ENCODE results near the gene HTR3E.
"Not testable (repeated sequence)": the region's sequence is repeated elsewhere in the genome, so short reads cannot be mapped to it uniquely, and the experiment has no call there.

Gene HTR3E, protein sequence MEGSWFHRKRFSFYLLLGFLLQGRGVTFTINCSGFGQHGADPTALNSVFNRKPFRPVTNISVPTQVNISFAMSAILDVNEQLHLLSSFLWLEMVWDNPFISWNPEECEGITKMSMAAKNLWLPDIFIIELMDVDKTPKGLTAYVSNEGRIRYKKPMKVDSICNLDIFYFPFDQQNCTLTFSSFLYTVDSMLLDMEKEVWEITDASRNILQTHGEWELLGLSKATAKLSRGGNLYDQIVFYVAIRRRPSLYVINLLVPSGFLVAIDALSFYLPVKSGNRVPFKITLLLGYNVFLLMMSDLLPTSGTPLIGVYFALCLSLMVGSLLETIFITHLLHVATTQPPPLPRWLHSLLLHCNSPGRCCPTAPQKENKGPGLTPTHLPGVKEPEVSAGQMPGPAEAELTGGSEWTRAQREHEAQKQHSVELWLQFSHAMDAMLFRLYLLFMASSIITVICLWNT

DNA sequence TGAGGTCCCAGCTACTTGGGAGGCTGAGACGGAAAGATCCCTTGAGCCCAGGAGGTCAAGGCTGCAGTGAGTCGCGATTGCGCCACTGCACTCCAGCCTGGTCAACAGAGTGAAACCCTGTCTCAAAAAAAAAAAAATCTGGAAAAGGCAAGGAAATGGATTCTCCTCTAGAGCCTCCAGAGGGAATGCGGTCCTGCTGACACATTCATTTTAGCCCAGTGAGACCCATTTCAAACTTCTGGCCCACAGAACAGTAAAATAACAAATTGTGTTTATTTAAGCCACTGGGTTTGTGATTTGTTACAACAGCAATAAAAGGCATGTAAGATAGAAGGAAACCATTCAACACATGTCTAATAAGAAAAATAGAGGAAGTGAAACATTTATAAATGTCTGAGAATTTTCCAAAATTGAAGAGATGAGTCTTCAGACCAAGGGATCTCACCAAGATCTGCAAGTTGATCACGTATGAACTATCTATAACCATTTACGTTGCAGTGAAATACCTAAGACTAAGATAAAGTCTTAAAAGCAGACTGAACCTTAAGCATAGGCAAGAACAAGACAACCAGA is at the start of gene HTR3E:
HTR3E (plus strand) TSS at position 254 of the 573 bp plus-strand sequence. CDS start 466 bp downstream, outside the sequence.
- no peak for DNase-seq (ENCODE audit: low read depth in 2 of 2)

DNA sequence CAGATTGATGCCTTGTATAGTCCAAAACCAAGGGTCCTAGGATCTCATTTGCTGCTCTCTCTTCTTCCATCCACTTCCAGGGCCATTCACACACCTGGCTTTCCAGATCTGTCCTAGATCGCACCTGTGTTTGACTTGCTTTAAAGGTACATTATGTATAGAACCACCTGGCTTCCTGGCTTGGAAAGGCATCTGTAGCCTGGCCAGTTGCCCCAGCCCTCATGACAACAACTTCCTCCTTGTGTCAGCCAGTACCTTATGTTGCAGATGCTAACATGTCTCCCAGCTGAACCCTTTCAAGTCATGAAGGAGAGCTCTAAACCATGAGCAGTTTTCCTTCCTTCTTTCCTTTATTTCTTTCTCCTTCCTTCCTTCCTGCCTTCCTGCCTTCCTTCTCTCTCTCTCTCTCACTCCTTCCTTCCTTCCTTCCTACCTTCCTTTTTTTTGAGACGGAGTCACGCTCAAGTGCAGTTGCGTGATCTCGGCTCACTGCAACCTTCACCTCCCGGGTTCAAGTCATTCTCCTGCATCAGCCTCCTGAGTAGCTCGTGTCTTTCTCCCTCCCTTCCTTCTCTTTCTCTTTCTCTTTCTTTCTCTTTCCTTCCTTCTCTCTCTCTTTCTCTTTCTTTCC is 46.5 kb upstream of the HTR3E start:
- DNase-seq (ENCODE audit: low read depth in 2 of 2), result no peak

DNA sequence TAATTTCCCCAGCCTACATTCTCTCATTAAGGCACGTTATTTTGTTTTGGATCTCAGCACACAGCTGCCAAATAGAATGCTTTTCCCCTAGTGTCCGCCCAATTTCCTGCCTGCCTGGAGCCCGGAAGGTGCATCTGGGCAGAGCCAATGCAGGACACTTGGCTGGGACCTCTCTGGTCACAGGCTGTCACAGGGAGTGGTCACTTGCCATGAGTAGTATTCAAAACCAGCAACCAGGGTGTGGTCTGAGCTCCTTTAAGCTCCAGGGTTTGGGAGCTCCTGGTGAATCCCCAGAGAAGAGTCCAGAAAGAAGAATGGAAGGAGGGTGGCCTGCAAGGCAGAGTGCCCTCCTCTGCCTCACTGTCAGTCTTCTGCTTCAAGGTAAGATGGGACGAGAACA is 44.1 kb upstream of the HTR3E start, which contains the start of gene HTR3C:
HTR3C (plus strand) TSS at position 281 of the 400 bp plus-strand sequence; CDS start at position 315, 34 bp downstream.
- no peak for DNase-seq (ENCODE audit: low read depth in 2 of 2)

DNA sequence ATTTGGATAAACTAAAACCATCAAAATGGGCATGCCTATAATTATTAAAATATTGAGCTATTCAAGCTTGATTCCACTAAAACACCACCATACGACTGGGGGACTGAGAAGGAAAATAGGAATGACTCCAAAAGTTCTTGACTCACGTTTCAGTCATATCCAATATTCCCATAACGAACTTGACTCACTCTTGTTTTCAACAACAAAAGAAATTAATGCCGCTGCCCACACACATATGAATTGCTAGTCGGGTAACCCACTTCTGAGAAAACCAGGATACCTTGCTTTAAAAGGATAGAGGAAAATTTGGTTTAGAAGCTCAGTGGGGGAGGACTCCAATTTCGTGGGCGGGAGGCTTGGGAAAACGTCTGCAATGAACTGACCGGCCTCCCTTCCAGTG is 38.8 kb upstream of the HTR3E start:
- DNase-seq (ENCODE audit: low read depth in 2 of 2), result peak; percentile 25 to 27

DNA sequence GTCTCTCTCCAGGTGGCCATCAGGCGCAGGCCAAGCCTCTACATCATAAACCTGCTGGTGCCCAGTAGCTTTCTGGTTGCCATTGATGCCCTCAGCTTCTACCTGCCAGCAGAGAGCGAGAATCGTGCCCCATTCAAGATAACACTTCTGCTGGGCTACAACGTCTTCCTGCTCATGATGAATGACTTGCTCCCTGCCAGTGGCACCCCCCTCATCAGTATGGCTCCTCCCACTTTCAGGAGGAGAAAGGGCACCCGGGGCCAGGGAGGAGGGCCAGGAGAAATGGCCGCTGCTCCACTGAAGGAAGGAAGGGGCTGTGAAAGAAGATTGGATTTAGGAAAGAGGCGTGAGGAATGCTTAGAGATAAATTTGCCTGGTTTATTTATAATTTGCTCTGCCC is 37.4 kb upstream of the HTR3E start:
- no peak for DNase-seq (ENCODE audit: low read depth in 2 of 2)

DNA sequence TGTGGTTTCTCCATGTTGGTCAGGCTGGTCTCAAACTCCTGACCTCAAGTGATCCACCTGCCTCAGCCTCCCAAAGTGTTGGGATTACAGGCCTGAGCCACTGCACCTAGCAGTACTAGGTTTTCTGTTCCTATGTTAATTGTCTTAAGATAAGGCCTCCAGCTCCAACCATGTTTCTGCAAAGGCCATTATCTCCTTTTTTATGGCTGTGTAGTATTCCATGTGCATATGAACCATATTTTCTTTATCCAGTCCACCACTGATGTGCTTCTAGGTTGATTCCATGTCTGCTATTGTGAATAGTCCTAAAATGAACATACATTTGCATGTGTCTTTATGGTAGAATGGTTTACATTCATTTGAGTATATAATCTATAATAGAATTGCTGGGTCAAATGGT is 34.2 kb upstream of the HTR3E start:
- DNase-seq (ENCODE audit: low read depth in 2 of 2), result no peak

DNA sequence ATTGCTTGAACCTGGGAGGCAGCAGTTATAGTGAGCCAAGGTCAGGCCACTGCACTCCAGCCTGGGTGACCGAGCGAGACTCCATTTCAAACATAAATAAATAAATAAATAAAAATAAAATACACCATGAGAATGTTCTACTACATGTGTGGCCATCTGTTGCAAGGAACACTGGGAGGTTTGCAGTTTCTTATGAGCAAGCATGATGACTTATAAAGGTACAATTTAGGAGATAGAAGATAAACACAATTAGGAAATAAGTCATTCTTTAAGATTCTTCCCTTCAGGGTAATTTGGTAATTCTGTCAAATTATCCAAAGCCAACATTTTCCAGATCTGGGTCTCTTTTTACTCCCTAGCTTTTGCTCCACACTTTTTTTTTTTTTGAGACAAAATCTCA is 30.7 kb upstream of the HTR3E start:
- no peak for DNase-seq (ENCODE audit: low read depth in 2 of 2)

DNA sequence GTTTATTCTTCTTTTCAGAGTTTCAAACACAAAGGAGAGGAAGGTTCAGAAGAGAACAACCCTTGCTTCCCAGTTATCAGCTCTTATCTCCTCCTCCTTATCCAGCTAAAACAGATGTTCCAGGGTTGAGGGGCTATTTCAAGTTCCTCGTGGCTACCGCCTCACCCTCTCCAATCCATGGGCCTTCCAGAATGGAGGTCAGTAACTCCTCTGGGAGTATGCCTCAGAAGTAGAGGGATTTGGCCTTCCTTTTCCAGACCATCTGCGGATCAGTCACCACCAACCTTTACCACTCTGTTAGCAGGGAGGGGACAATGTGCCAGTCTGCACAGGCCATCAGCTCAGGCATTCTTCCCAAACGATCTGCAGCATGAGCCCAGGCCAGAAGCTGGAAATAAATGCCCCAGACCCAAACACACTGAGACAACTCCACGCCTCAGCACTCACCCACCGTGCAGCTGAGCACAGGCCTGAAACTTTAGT is 29.2 kb upstream of the HTR3E start:
- DNase-seq (ENCODE audit: low read depth in 2 of 2), result no peak

DNA sequence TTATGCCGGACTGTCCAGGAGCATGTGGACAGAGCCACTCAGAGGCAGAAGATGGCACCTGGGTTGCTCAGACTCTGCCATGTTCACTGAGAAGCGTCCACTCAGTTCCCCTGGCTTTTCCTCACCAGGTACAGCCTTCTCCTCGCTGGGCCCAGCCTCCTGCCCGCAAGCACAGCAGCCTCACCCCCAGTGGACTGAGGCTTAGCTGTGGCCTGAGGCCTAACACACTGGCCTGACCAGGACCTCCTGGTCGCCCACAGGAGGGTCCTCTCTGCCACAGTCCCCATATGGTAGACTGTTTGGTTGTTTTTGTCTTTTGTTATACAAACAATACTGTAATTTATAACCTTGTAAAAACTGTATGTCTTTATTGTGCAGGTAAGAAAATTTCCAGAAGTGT is 28.5 kb upstream of the HTR3E start:
- DNase-seq (ENCODE audit: low read depth in 2 of 2), result no peak

DNA sequence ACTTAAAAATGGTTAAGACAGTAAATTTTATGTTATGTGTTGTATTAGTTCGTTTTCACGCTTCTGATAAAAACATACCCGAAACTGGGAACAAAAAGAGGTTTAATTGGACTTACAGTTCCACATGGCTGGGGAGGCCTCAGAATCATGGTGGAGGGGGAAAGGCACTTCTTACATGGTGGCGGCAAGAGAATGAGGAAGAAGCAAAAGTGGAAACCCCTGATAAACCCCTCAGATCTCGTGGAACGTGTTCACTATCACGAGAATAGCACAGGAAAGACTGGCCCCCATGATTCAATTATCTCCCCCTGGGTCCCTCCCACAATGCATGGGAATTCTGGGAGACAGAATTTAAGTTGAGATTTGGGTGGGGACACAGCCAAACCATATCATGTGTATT is 25.7 kb upstream of the HTR3E start:
- DNase-seq (ENCODE audit: low read depth in 2 of 2), result not testable (repeated sequence)

DNA sequence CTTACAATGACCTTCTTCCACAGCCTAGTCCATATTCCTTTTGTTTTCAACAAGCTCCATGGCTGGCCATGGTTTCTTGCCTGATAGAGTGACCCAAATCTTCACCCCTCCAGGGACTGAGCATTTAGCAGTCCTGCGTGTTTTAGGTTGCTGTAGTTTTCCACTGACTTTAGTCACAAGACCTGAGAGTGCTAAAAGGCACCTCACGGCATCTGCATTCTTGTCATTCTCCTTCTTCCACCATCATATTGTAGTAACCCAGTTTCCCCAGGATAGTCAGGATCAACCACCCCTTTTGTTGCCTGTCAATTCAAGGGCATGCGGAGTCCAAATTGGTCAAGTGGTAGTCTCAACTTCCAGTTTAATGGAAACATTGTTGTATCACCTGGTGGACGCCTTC is 23.2 kb upstream of the HTR3E start:
- no peak for DNase-seq (ENCODE audit: low read depth in 2 of 2)

DNA sequence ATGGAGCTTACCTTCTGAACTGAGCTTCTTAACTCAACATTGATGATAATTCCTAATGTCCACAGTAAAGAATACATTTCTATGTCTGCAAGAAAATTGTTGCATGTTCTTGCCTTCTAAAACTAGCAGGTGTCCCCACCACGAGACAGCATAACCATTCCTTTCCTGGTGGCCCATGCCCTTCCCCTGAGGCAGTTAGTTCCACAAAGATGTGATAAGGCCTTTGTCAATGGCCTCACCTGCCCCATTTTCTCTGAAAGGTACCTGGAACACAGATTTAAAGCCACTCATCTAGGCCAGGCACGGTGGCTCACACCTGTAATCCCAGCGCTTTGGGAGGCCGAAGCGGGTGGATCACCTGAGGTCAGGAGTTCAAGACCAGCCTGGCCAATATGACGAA is 21.0 kb upstream of the HTR3E start:
- no peak for DNase-seq (ENCODE audit: low read depth in 2 of 2)

DNA sequence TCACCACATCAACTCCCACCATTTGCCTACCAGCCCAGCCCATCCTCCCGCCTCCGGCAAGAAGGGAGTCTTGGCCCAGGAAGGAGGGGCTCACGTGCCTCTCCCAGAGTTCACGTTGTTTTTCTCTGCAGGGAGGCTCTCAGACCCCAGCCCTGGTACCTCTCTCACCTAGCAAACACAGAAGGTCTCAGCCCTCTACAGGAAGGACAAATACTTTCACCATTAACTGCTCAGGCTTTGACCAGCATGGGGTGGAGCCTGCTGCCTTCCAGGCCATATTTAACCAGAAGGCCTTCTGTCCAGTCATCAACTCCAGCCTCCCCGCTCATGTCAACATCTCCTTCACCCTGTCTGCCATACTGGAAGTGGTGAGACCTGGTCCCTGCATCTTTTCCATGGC is 19.0 kb upstream of the HTR3E start:
- DNase-seq (ENCODE audit: low read depth in 2 of 2), result no peak

DNA sequence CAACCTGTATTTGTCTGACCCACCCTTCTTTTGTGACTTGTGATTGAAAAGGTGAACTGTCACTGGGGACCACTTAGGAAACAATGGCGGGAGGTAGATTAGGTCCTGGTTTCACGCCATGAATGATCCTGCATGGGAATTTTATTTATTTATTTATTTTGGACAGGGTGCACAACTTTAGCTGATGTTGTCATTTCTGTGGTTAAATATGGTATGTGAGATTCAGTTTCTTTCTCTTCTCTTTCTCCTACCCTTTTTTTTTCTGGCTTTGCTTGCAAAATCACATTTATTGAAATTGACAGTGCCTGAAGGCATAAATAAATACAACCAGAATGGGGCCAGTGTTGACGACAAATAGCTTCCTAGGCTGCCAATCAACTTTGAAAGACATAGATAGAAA is 18.0 kb upstream of the HTR3E start:
- no peak for DNase-seq (ENCODE audit: low read depth in 2 of 2)

DNA sequence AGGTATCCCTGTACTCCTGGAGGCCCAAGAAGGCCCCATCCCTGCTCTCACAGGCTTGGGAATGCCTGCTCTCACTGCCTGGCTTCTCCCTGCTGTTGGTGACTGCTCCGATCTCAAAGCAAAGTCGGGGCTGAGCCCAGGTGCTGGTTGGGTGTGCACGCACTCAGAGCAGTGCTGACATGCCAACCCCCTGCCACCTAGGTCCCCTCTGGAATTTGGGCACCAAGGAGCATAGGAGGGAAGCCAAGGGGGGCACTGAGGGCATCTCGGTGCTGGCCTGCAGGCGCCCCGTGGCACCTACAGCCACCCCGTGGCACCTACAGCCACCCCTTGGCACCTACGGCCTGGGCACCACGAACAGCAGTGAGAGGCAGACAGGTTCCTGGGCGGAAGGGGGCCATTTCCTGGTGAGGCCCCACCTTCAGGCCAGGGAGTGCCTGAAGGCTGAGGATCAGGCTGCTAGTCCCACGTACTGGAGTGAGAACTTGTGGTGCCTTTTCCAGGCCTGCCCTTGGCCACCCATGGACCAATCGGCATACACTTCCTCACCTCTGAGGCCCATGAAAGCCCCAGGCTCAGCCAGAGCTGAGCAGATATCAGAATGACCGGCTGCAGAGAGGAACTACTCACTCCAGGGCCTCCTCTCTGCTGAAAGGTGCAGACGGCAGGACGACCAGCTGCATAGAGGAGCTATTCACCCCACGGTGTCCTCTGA is 15.6 kb upstream of the HTR3E start:
- no peak for DNase-seq (ENCODE audit: low read depth in 2 of 2)

DNA sequence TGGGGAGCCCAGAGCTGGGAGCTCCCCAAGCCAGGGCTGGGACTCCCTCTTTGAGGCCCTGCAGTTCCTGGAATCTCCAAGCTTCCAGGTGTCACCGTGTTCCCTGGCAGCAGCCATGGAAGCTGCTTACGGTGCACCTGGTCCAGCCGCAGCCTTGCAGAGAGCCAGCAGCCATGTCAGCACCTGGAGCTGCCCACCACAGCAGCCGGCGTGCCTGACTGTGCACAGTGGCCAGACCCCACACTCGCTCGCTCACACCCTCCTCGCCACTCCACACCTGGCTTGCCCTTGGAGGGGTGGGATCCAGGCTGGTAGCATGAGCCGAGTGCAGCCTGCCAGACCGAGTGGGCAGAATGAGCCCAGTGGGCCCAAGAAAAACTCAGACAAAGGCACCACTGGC is 14.8 kb upstream of the HTR3E start:
- DNase-seq (ENCODE audit: low read depth in 2 of 2), result no peak

DNA sequence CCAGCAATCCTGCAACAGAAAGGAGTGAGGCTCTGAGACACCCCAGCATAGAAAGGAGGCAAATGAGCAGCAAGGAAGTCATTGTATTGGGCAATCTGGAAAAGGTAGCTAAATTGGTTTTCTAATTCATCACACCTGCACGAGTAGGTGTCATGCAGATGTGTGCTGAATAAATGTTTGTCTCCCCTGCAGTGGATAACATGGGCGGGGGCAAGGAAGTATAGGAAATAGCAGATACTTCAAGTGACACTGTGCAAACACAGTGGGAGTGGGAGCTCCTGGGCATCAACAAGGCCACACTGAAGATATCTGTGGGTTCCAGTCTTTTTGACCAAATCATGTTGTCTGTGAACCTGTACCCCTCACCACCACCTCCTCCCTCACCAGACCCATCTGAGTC is 14.4 kb upstream of the HTR3E start:
- no peak for DNase-seq (ENCODE audit: low read depth in 2 of 2)

DNA sequence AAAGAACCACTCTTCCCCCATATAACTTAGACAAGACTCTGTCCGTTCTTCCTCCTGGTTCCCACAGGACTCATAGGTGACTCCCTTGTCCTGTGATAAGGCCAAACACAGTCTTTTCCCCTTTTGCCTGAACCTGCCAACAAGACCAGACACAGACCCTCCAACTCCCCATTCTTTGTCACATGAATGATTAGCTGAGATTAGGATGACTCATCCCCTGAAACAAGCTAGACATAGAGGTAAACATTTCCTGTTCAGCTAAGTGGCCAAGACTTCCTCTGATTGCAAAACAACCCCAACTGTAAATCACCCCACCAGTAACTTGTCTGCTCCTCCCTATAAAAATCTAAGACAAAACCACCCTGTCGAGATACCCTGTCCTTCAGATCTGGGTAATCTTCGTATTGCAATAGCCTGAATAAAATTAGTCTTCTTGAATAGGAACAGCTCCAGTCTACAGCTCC is 11.4 kb upstream of the HTR3E start:
- no peak for DNase-seq (ENCODE audit: low read depth in 2 of 2)

DNA sequence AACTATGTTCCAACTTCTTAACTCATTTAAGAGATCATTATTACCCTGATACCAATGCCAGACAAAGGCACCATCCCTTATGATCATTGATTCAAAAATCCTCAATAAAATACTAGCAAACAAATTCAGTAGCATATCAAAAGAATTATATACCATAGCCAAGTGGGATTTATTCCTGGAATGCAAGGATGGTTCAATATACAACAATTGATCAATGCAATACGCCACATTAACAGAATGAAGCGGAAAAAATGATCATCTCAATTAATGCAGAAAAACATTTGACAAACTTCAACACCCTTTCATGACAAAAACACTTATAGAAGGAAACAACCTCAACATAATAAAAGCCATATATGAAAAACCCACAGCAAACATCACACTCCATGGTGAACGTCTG is 4.7 kb upstream of the HTR3E start:
- DNase-seq (ENCODE audit: low read depth in 2 of 2), result no peak

DNA sequence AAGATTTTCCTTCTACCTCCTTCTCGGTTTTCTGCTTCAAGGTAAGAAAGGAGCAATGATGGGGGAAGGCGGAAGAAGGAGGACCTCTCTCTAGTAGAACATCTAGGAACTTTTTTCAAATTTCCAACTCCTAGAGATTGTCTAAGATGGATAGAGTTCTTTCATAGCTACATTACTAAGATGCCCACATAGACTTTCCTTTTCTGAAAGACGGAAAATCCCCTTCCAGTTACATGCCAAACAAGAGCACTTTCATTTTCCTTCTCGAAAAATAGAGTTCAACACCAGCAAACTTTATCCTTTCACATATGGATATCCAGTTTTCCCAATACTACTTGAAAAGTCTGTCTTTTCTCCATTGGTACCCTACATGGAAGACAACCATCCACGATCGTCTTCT is 692 bp downstream of the HTR3E start:
- no peak for DNase-seq (ENCODE audit: low read depth in 2 of 2)

DNA sequence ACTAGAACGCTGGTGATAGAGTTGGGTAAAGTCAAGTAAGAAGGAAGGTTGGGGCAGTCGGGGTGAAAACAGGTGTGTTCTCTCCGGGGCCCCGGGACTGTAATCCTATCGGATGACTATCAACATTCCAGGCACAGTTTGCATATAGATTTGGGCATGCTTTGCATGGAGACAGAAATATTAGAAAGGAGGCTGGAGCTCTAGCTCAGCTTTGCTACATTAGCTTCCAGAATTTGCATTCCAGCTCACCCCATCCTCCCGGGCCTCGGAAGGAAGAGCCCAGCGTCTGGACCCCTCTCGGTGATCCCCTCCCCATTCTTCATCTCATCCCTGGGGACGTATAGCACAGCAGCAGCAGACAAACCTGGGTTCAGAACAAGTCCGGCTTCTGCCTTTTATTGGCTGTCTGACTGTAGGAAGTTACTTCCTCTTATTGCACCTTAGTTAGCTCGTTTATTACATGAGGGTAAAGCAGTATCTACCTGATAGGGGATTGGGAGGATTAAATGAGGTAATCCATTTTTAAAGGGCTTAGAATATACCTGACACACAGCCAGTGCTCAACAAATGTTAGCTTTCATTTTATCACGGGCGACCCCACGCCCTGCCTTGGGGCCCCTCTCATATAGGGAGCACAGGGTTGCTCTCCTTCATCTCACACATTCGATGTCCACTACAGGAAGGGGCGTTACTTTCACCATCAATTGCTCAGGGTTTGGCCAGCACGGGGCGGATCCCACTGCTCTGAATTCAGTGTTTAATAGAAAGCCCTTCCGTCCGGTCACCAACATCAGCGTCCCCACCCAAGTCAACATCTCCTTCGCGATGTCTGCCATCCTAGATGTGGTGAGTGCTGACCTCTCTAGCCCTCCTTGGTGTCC is 3.2 kb downstream of the HTR3E start:
- DNase-seq (ENCODE audit: low read depth in 2 of 2), result no peak
